Fibroblast of lung (primary cell): ENCODE results near the gene TTI1.

Experiments
- EZH2 ChIP-seq: IDR thresholded peaks from 2 replicates; pipeline ENCODE4 v1.5.1; 2012; ENCODE audit warnings: low read length, control low read depth, mild to moderate bottlenecking; ENCODE audit errors: missing control alignments
- TF ChIP-seq, protein P1 (sequence below), 2 donors: IDR thresholded peaks in 1 of 2; conservative IDR thresholded peaks in 1 of 2; 1 replicate in 1 of 2; 2 replicates in 1 of 2; pipeline ENCODE4 v1.5.1; 2011 to 2012; ENCODE audit warnings: low read length in 2 of 2, control low read depth in 1 of 2, inconsistent platforms in 1 of 2, low read depth in 1 of 2, mild to moderate bottlenecking in 1 of 2

DNA sequence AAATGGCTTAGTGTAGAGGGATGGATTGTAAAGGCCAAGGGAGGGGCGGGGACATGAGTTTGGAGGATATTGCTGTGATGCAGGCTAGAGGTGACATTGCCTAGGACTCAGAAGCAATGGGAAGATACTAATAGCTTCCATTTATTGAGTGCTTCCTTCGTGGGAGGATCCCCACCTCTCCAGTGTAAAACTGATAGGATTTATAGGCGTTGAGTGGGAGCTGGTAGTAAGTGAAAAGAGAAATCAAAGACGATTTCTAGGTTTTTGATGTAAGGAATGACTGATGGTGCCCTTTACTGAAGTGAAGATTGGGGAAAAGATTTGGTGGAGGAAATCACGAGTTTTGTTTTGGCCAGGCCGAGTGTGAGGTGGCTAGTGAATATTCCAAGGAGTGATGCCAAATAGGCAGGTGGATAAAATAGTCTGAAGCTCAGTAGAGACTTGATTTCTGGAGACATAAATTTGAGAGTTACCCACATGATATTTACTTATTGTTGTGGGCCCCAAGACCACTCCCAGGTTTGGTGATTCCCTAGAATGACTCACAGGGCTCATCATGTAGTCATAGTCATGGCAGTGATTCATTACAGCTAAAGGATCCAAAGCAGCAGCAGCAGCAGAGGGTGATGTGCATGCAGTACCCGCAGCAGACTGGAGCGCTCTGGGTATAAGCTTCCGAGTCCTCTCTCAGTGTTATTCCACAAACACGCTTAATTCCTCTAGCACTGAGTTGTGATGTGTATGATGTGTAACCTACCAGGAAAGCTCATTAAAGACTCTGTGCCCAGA, 10.4 kb upstream of the TTI1 start:
- TF ChIP-seq, protein P1, sequence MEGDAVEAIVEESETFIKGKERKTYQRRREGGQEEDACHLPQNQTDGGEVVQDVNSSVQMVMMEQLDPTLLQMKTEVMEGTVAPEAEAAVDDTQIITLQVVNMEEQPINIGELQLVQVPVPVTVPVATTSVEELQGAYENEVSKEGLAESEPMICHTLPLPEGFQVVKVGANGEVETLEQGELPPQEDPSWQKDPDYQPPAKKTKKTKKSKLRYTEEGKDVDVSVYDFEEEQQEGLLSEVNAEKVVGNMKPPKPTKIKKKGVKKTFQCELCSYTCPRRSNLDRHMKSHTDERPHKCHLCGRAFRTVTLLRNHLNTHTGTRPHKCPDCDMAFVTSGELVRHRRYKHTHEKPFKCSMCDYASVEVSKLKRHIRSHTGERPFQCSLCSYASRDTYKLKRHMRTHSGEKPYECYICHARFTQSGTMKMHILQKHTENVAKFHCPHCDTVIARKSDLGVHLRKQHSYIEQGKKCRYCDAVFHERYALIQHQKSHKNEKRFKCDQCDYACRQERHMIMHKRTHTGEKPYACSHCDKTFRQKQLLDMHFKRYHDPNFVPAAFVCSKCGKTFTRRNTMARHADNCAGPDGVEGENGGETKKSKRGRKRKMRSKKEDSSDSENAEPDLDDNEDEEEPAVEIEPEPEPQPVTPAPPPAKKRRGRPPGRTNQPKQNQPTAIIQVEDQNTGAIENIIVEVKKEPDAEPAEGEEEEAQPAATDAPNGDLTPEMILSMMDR (conservative IDR thresholded peaks at IDR 0.05 in 1 of 2, IDR thresholded peaks at IDR 0.05 in 1 of 2; ENCODE audit: low read depth in 1 of 2, low read length in 2 of 2): no peak
- no peak for TF ChIP-seq EZH2
